HG03342 (cell line): ENCODE measurements around the gene HECW1.
"Not testable (repeated sequence)": the region's sequence is repeated elsewhere in the genome, so short reads cannot be mapped to it uniquely, and the experiment has no call there.

Source experiments
- ATAC-seq: cut with Tn5 transposase; IDR thresholded peaks from one replicate; pipeline ENCODE4 v1.9.1; 2021; ENCODE audit warnings: mild to moderate bottlenecking, moderate library complexity; ENCODE audit not compliant: unreplicated experiment

The HECW1 gene

GRCh38 chr7:43345696-43346095 lies 233.2 kb downstream of the HECW1 start:
- not testable (repeated sequence) for ATAC-seq

GRCh38 chr7:43351683-43352082 lies 239.2 kb downstream of the HECW1 start:
- no peak for ATAC-seq

GRCh38 chr7:43353902-43354301 lies 241.5 kb downstream of the HECW1 start:
- no peak for ATAC-seq

- no peak for ATAC-seq
These were observed 250.2 kb downstream of the HECW1 start for GRCh38 chr7:43362652-43363034.

GRCh38 chr7:43363035-43363791 lies 250.8 kb downstream of the HECW1 start:
- ATAC-seq, result no peak

- ATAC-seq, result no peak
These were observed 251.9 kb downstream of the HECW1 start for GRCh38 chr7:43364391-43364790.

- ATAC-seq, result no peak
These were observed 260.4 kb downstream of the HECW1 start for GRCh38 chr7:43372676-43373355.

GRCh38 chr7:43377196-43377960 lies 264.9 kb downstream of the HECW1 start:
- ATAC-seq, result no peak

GRCh38 chr7:43379210-43379609 lies 266.8 kb downstream of the HECW1 start:
- no peak for ATAC-seq

GRCh38 chr7:43384616-43385308 lies 272.3 kb downstream of the HECW1 start:
- no peak for ATAC-seq

- no peak for ATAC-seq
These were observed 272.8 kb downstream of the HECW1 start for GRCh38 chr7:43385309-43385680.

- ATAC-seq, result no peak
These were observed 273.4 kb downstream of the HECW1 start for GRCh38 chr7:43385856-43386255.

GRCh38 chr7:43387932-43388331 lies 275.5 kb downstream of the HECW1 start:
- no peak for ATAC-seq

- ATAC-seq, result no peak
These were observed 278.1 kb downstream of the HECW1 start for GRCh38 chr7:43390576-43390975.

GRCh38 chr7:43391518-43391917 lies 279.1 kb downstream of the HECW1 start:
- ATAC-seq, result no peak

- no peak for ATAC-seq
These were observed 280.3 kb downstream of the HECW1 start for GRCh38 chr7:43392638-43393330.

- no peak for ATAC-seq
These were observed 282.1 kb downstream of the HECW1 start for GRCh38 chr7:43394441-43395130.

GRCh38 chr7:43395351-43395750 lies 282.9 kb downstream of the HECW1 start:
- no peak for ATAC-seq

- ATAC-seq, result no peak
These were observed 283.8 kb downstream of the HECW1 start for GRCh38 chr7:43396187-43396740.

GRCh38 chr7:43398831-43399230 lies 286.4 kb downstream of the HECW1 start:
- ATAC-seq, result no peak
